HG03520 (cell line): ENCODE measurements around the gene CERK.

Experiments used
- ATAC-seq: cut with Tn5 transposase; IDR thresholded peaks from one replicate; pipeline ENCODE4 v1.9.1; 2021; ENCODE audit warnings: mild to moderate bottlenecking, moderate library complexity; ENCODE audit not compliant: unreplicated experiment

Gene CERK

DNA sequence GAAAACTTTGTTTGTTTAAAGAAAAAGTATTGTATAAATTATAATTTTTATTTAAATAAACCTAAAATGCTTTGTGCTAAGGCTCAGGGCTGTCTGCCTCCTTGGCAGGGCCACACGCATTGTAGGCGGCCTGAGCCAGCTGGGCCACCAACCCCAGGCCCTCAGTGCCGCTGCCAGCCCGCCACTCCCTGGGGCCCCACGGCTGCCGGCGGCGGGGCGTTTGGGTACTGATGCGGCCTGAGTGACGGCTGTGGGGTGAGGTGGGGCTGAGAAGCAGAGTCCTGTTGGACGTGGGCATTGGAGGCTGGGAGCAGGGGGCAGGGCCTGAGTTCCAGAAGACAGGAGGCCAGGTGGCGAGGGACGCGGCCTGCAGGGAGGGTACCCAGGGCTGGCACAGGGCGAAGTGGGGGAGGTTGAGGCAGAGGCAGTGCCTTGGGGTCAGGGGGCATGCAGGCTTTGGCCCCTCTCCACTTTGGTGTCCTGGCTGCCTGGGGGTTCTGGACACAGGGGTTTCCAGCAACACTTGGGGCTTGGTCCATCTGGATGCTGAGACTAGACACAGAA lies 58.3 kb downstream of the CERK start:
- no peak for ATAC-seq

DNA sequence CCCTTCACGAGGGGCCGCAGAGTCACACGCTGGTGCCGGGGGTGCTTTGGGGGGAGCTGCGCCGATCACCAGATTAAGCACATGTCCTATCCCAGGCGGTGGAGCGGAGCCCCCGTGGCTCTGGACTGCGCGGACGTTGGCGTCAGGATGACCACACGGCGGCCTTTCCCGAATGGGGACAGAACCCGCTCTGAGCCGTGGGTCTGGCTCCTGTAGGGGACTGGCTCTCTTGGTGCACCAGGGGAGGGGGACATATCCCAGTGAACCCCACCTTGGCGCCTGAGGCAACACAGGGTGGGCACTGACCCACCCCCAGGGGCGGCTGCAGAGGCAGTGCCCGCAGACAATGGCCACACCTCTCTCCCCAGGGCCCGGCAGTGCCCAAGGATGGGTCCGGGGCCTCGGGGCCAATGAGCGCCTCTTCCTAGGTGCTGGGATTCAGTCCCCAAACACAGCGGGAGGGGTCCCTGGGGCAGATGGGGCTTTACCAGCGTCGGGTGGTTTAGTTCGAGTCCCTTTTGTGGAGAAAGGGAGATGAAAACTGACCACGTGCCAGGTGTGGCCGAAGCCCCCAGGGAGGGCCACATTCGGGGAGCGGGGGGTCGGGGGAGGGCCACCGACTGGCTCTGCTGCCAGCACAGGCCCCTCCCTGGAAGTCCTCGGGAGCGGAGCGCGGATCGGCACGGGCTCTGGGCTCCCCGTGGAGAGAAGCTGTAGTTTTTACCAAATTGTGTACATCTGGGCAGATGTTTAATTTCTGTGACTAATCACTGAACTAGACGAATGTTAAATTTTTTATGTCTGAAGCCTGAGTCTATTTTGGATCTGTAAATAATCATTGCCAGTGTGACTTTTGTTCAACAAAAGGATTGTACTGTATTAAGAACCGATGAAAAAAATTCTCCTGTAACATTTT lies 59.0 kb downstream of the CERK start:
- no peak for ATAC-seq

DNA sequence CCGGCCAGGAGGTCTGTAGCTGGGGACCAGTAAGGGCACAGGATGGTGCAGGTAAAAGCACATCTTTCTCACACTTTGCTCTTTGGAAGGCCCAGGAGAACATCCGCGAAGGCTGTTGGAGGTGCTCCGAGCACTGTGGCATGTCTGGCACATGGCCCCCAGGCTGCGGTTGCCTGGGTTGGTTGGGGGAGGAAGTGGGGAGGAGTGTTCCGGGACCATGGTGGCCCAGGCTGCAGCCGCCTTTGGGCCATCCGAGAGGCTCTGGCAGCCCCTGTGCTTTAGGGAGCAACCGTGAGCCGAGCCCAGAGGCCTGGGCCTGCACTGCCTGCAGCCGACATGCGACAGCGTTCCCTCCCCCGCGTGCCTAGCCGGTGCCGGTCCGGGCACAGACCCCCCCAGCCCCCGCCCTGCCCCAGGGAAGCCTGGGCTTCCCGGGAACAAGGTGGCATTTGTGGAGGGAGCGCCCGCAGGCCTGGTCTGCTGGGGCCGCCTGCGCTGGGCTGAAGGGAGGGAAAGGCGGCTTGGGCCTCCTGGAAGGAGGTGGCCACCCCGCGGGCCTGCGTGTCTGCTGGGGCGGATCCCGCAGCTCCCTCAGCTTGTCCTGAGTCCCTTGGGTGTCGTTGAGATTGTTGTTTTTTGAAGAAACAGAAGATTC lies 59.9 kb downstream of the CERK start:
- ATAC-seq = no peak

DNA sequence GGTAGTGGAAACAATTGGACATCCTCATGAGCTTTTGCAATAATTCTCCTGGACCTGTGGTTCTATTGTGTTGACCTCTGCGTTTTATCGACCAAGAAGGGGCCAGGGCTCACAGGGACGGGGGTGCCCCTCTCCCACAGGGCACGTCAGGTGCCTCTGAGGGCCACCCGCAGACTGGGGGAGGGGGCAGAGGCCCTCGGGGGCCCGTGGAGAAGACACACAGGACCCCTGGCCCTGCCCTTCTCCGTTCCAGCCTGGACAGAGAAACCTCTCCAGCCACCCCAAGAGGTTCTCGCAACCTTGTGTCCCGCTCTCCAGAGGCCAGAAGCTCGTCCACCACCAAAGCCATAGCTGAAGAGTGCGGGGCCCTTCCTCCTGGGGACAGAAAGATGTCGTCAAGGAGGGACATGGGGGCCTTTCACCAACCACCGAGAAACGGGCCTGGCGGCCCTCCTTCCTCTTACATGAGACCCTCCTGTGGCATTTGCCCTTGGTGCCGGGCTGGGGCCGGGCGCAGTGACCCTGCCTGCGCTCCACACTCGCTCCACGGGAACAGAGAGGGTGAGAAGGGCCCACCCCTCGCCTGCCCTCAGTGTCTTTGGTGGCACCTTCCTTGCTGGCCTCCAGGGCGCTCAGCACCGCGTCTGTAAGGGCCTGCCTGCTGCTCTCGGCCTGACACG lies 60.6 kb downstream of the CERK start:
- no peak for ATAC-seq

DNA sequence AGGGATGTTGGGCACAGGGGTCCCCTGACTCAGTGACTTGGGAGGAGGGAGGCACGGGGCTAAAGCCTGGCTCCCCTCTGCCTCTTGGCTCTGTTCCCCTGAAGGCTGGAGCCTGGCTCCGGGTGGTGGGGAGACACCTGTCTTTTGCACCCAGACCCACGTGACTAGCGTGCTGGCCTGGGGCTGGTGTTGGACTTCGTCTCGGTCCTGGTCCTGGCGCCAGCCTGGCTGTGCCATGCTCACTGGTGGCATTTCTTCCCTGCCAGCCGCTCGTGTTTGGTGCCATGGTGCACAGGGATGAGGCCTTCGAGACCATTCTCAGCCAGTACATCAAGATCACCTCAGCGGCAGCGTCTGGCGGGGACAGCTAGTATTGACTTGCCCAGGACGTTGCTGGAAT lies 61.2 kb downstream of the CERK start:
- ATAC-seq = no peak

DNA sequence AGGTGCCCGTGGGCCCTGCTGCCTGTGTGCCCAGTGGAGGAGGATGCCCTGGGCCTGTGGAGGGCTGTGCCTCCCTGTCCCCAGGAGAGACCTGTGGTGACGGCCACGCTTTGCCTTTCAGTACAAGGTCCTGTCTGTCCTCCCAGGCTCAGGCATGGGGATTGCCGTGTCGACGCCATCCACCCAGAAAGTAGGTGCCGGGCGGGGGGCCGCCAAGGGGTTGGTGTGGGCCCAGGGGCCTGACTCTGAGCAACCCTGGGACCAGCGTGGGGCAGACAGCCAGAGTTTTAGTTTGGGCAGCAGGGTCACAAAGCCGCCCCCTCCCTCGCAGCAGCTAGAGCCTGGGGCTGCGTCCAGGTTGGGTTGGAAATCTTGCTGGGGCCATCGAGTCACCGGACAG lies 61.6 kb downstream of the CERK start:
- no peak for ATAC-seq

DNA sequence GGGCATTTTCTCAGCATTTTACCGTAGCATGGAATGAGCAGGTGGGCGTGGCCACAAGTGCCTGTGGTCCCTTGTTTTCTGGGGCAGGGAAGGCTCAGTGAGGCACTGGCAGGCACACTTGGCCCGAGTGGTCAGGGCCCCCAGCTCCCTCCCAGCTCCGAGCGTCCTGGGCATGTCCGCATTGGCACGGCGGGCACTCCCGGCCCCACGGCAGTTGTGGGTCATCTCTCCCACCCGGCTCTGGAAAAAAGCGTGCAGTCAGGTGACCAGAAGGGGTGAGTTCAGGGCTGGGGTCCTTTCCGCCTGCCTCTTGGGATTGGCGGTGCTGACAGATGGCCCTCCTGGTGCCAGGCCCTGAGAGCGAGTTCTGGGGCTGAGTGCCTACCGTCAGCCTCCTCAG lies 62.1 kb downstream of the CERK start:
- ATAC-seq = no peak

DNA sequence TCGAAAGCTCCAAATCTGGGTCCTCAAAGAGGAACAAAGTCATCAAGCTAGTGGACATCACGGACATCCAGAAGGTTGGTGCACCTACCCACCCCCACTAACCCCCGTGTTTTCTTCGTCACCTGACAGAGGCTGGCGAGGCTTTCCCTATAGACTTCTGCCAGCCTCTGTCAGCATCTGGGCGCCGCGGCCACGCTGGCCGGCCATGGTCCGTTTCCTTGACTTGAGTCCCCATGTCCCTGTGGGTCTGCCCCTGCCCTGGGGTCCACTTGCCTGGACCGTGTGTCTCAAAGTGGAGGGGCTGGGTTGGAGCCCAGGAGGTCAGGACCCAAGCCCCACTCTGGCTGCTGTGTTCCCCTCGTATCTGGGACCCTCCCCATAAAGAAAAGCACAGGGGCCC lies 62.6 kb downstream of the CERK start:
- no peak for ATAC-seq

DNA sequence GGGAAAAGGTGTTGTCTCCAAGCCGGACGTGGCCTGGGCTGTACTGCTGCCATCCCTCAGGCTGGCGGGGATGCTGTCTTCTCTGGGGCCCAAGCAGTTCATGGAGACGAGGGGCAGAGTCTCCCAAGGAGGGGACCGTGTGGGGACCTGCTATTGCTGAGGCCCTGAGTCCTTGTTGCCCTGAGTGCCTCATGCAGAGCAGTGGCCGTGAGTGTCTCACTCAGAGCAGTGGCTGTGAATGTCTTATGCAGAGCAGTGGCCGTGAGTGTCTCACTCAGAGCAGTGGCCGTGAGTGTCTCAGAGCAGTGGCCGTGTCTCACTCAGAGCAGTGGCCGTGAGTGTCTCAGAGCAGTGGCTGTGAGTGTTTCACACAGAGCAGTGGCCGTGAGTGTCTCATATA lies 63.1 kb downstream of the CERK start:
- ATAC-seq = no peak

DNA sequence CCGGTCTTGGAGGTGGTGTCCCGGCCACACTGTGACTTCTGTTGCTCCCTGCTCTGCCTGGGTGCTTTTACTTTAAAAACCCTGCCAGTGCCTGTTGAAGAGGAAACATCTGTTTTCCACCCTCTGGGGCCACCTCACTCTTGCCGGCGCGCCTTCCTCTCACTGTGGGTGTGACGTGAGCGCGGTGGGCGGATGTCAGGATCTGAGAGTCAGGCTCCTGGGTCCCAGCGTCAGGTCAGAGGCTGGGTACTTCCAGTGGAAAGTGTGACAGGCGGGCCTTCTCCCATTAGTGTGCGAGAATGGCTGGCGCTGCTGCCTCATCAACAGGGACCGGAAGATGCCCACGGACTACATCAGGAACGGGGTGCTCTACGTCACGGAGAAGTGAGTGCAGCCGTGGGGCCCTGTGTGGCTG lies 63.7 kb downstream of the CERK start:
- no peak for ATAC-seq

DNA sequence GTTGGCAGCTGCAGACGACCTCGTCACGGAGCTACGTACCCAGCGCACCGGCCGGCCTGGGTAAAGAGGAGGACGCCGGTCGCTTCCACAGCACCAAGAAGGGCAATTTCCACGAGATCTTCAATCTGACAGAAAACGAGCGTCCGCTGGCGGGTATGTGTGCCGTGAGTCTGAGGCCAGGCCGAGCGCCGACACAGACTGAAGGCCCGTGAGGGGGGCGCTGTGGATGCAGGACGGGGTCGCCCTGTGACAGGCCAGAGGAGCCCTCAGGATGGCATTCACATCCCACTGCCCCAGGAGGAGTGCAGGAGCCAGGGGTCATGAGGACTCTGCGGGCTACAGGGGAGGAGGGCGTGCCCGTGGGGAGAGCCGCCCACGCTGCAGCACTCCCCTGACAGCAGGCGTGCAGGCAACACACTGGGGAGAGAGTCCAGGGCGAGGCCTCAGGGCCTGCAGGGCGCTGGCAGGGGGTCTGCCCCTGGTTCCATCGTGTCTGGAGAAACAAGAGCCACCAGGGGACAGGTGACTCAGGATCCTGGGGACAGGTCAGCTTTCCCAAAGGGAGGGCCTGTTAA lies 64.3 kb downstream of the CERK start:
- no peak for ATAC-seq

DNA sequence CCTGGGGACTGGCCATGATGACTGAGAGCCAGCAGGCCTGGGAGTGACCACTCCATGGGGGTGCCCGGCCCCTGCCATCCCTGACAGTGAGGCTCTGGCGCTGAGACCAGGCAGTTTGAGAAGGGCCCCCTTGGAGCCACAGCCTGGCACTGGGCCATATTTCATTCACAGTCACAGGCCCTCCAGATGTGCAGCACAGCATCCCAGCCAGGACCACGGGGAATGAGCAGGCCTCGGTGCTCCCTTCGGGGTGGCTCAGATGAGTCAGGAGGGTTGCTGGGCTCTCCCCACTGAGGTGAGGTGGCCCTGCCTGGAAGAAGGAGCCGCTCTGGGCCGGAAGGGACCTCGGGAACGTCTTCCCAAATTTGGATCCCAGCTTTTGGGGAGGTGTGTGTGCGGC lies 64.8 kb downstream of the CERK start:
- no peak for ATAC-seq

DNA sequence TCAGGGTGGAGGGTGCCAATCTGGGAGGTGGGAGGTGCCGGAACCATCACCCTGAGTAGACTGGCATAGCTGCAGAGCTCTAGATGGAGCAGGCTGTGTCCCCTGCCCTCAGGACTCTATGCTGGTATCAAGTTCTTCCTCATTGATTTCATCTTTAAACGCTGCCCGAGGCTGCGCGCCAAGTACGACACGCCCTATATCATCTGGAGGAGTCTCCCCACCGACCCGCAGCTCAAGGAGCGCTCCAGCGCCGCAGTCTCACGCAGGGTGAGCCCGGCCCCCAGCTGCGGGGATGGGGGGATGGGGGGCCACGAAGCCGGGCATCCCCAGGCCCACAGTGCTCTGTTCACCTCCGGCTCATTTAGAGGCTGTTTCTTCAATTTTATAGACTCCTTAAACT lies 65.3 kb downstream of the CERK start:
- ATAC-seq = no peak

DNA sequence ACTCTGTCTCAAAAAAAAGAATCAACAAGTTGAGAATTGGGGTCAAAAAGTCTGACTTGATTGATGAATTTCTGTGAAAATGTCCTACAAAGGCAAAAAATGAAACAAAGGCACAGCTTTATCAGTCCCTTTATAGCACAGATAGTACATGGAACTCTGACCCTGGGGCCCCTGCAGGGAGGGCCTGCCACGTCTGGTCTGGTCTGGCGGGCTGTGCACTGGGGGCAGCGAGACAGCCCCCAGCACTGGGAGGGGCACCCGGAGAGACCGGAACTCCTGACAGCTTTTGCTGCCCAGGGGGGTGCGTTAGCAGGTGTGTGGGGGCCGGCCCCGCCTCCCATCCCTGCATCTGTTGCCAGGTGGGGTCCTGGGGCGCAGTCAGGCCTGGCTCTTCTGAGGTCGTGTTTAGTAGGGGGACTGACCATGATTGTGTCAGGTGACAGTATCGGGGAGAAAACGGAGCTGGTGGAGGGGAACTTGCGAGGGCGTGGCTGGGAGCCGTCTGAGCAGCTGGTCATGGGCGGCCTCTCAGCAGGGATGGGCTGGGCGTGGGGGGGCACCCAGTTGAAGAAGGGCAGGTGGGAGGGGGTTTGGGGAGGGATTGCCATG lies 66.1 kb downstream of the CERK start:
- no peak for ATAC-seq

DNA sequence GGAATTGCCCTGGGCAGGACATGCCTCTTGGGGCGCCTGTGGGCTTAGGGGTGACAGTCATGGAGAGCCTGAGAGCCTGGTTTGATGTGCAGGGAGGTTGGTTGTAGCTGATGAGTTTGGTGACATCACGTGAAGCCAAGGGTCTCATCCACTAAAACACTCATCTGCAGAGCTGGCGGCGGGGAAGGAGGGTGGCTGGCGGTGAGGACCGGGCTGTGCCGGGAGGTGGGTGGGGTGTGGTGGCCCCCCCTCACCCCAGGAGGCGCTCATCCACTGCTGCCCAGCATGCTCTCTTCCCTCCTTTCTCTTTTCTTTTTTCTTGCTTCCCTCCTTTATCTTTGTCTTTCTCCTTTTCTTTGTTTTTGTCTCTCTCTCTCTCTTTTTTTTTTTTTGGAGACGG lies 68.9 kb downstream of the CERK start:
- ATAC-seq = no peak

DNA sequence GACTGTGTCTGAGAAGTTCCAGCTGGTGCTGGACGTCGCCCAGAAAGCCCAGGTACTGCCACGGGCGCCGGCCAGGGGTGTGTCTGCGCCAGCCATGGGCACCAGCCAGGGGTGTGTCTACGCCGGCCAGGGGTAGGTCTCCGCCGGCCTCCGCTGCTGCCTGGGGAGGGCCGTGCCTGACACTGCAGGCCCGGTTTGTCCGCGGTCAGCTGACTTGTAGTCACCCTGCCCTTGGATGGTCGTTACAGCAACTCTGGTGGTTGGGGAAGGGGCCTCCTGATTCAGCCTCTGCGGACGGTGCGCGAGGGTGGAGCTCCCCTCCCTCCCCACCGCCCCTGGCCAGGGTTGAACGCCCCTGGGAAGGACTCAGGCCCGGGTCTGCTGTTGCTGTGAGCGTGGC lies 69.9 kb downstream of the CERK start:
- no peak for ATAC-seq

DNA sequence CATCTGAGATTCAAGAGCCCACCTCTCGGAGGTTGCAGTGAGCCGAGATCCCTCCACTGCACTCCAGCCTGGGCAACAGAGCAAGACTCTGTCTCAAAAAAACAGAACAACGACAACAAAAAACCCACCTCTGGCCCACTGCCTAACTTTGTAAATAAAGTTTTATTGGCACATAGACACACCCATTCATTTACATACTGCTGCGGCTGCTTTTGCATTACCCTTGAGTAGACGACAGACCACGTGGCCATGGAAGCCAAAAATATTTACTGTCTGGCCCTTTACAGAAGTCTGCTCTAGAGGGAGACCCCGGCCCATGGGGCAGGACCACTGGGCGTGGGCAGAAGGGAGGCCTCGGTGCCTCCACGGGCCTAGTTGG lies 70.8 kb downstream of the CERK start:
- no peak for ATAC-seq

DNA sequence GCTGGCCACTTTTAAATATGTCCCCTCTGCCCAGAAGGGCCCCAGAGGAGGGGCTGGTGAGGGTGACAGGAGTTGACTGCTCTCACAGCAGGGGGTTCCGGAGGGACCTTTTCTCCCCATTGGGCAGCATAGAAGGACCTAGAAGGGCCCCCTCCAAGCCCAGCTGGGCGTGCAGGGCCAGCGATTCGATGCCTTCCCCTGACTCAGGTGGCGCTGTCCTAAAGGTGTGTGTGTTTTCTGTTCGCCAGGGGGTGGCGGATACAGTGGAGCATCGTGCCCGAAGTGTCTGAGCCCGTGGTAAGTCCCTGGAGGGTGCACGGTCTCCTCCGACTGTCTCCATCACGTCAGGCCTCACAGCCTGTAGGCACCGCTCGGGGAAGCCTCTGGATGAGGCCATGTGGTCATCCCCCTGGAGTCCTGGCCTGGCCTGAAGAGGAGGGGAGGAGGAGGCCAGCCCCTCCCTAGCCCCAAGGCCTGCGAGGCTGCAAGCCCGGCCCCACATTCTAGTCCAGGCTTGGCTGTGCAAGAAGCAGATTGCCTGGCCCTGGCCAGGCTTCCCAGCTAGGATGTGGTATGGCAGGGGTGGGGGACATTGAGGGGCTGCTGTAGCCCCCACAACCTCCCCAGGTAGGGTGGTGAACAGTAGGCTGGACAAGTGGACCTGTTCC lies 71.3 kb downstream of the CERK start:
- no peak for ATAC-seq

DNA sequence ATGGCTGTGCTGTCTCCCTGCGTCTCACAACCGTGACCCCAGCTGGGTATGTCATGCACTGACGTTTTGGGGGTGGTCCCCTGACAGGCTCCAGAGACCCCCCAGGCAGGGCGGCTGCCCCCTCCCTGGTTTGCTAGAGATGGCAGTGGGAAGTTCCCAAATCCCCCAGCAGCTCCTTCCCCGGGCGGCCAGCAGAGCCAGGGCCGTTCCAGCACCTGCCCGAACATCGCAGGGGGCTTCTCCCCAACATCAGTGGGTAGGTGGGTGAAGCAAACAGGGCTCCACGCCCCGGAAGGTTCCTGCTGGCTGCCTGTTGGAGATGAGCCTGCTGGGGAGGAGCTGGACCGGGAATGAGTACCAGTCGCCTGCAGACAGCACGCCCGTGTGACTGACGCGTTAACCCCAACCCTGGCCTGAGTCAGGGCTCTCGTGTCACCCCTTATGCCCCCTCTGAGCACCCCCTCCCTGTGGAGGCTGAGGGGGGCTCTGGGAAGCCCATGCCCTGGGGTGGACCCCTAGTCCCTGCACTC lies 72.2 kb downstream of the CERK start:
- ATAC-seq = no peak

DNA sequence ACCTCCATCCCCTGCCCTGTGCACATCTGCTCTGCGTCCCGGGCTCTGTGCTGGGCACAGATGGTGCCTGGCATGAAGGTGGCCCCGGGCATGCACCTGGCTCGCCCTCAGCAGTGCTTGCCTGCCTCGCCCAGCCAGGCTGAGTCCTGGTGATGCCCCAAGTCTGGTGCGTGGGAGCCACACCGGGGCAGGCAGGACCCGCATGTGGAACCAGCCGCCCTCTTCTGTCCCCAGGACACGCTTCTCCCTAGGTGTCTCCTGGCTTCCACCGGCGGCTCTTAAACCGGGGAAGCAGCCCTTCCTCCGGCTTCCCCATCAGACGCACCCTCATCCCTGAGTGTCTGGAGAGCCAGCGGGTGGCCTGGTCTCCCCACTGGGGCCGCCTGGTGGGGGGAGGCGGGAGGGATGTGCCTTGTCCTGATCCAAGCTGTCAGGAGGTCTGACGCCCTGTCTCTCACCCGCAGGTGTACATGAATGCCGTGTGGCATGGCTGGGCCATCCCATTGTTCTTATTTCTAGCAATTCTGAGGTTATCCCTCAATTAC lies 72.8 kb downstream of the CERK start:
- no peak for ATAC-seq
